Naive thymus-derived CD4-positive, alpha-beta T cell (primary cell): ENCODE measurements around the gene SUSD1. TPM values are rescaled to one million over a fixed set of nuclear protein-coding genes. Genes with fewer than 3 reads are reported as not detected.

Source experiments
- ATAC-seq: fragments of 150-1000 bp; cut with Tn5 transposase; 2 replicates; pipeline ENCODE4 v1.10.0; 2021; ENCODE audit warnings: mild to moderate bottlenecking, moderate library complexity
- CTCF ChIA-PET: fragments of 350-600 bp; sonication (Branson Sonifier 250); formaldehyde crosslinking; loops from one replicate; lab custom pipeline; 2021; ENCODE audit warnings: antibody characterized with exemption; lab: Charles Lee
- POLR2A ChIA-PET: fragments of 350-600 bp; sonication (Branson Sonifier 250); formaldehyde crosslinking; loops from one replicate; lab custom pipeline; 2021; ENCODE audit warnings: antibody characterized with exemption, inconsistent platforms; lab: Charles Lee
- DNase-seq, 9 donors: peaks; one replicate each; pipeline versions ENCODE4 v3.0.0 to v3.0.0-alpha.2; 2020 to 2022; ENCODE audit warnings: mixed read lengths in 1 of 9
- H3K27ac ChIP-seq: one replicate; pipeline ENCODE4 v1.7.0; 2013; ENCODE audit warnings: mild to moderate bottlenecking, low read depth, low read length, moderate library complexity
- H3K27me3 ChIP-seq, 2 donors: one replicate each; pipeline ENCODE4 v1.7.0; 2013; ENCODE audit warnings: low read length in 2 of 2, mild to moderate bottlenecking in 2 of 2, moderate library complexity in 2 of 2; ENCODE audit not compliant: control insufficient read depth in 2 of 2, insufficient read depth in 2 of 2
- H3K36me3 ChIP-seq, 3 experiments: 1 replicate in 2 of 3; 2 replicates in 1 of 3; pipeline ENCODE4 v1.7.0; 2013; ENCODE audit warnings: low read length in 3 of 3, mild to moderate bottlenecking in 3 of 3, moderate library complexity in 1 of 3; ENCODE audit not compliant: insufficient read depth in 3 of 3, control insufficient read depth in 2 of 3
- H3K4me1 ChIP-seq, 2 donors: one replicate each; pipeline ENCODE4 v1.7.0; 2013; ENCODE audit warnings: low read length in 2 of 2, mild to moderate bottlenecking in 2 of 2, moderate library complexity in 1 of 2; ENCODE audit not compliant: control insufficient read depth in 2 of 2, insufficient read depth in 2 of 2
- H3K4me3 ChIP-seq: 2 replicates; pipeline ENCODE4 v1.7.0; 2013; ENCODE audit warnings: mild to moderate bottlenecking, low read length
- H3K9me3 ChIP-seq, 3 experiments: 1 replicate in 2 of 3; 2 replicates in 1 of 3; pipeline ENCODE4 v1.7.0; 2013; ENCODE audit warnings: low read length in 3 of 3; ENCODE audit not compliant: control insufficient read depth in 2 of 3
- H3K27ac Mint-ChIP-seq, 9 donors: one replicate each; pipeline ENCODE4 v1.8.0; 2020 to 2022; ENCODE audit warnings: mixed read lengths in 9 of 9, mild to moderate bottlenecking in 8 of 9, moderate library complexity in 5 of 9, inconsistent platforms in 2 of 9
- H3K27me3 Mint-ChIP-seq, 5 donors: one replicate each; pipeline ENCODE4 v1.8.0; 2021 to 2022; ENCODE audit warnings: mixed read lengths in 5 of 5, mild to moderate bottlenecking in 1 of 5
- H3K36me3 Mint-ChIP-seq, 5 donors: one replicate each; pipeline ENCODE4 v1.8.0; 2020 to 2022; ENCODE audit warnings: mixed read lengths in 5 of 5, mild to moderate bottlenecking in 3 of 5, inconsistent platforms in 1 of 5
- H3K4me1 Mint-ChIP-seq, 7 donors: one replicate each; pipeline ENCODE4 v1.8.0; 2020 to 2022; ENCODE audit warnings: mixed read lengths in 7 of 7, mild to moderate bottlenecking in 3 of 7, inconsistent platforms in 1 of 7
- H3K4me3 Mint-ChIP-seq, 10 donors: one replicate each; pipeline ENCODE4 v1.8.0; 2020 to 2022; ENCODE audit warnings: mild to moderate bottlenecking in 10 of 10, mixed read lengths in 10 of 10, moderate library complexity in 6 of 10, inconsistent platforms in 2 of 10
- H3K9me3 Mint-ChIP-seq, 11 donors: one replicate each; pipeline ENCODE4 v1.8.0; 2020 to 2022; ENCODE audit warnings: mixed read lengths in 11 of 11, mild to moderate bottlenecking in 4 of 11, inconsistent platforms in 1 of 11, moderate library complexity in 1 of 11
- intact Hi-C, 2 donors: fragments of 100-400 bp; cut with micrococcal nuclease; formaldehyde crosslinking; loops; one replicate each; pipeline ENCODE4 v1.15.1; 2023
- polyA plus RNA-seq, 2 donors: library from polyadenylated mRNA; unstranded; fragments of 300-500 nt; fragmentation: Illumina TruSeq; gene quantifications; one replicate each; pipeline ENCODE4 v1.2.3, GENCODE V29; 2021
- total RNA-seq, 6 experiments: library from RNA in 5 of 6; stranded (reverse) in 5 of 6; gene quantifications; 1 replicate in 5 of 6; 2 replicates in 1 of 6; pipeline ENCODE4 v1.2.3 and lab custom pipeline; 2021 to 2026

SUSD1 gene
- total and polyA plus RNA-seq, 7 experiments from 2014 or later, result 2.3 to 27.0 (median 4.6) TPM

DNA sequence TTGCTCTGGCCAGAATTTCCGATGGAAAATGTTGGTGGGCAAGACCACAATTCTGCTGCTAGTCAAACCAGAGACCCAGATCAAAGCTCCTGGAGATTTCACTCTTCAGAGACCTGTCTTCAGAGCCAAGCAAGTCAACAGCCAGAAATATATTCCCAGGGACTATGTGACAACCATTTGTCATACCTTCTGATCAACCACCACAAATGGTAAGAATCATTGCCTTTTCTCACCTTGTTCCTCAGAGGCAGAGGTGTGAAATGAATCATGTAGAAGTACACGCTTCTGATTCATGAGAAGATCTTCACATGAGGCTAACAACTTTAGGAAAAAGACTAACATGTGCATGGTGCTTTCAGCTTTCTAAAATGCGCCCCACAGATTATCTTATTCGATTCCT, 53.5 kb downstream of the SUSD1 start:
- no peak overlapping the region for H3K27ac Mint-ChIP-seq
- ATAC-seq (no peak), DNase-seq (no peak)
- no peaks in the 10 kb centered on the region for H3K36me3 ChIP-seq
- intact Hi-C loops, result no loop called here
- no peaks in the 10 kb centered on the region for H3K4me1 ChIP-seq
- no peaks in the 10 kb centered on the region for H3K27me3 Mint-ChIP-seq
- H3K4me3 ChIP-seq, result no peak overlapping the region
- no peaks in the 10 kb centered on the region for H3K9me3 Mint-ChIP-seq
- peaks cover 0 to 10% (median 0%) of the 10 kb centered on the region in 7 donors for H3K4me1 Mint-ChIP-seq
- H3K9me3 ChIP-seq, result no peaks in the 10 kb centered on the region
- H3K27ac ChIP-seq, result no peak overlapping the region
- no peak overlapping the region for H3K4me3 Mint-ChIP-seq
- peaks cover 9 to 35% (median 25%) of the 10 kb centered on the region in 5 donors for H3K36me3 Mint-ChIP-seq
- POLR2A ChIA-PET, result no interaction called here
- H3K27me3 ChIP-seq, result no peaks in the 10 kb centered on the region
- CTCF ChIA-PET, result no interaction called here

DNA sequence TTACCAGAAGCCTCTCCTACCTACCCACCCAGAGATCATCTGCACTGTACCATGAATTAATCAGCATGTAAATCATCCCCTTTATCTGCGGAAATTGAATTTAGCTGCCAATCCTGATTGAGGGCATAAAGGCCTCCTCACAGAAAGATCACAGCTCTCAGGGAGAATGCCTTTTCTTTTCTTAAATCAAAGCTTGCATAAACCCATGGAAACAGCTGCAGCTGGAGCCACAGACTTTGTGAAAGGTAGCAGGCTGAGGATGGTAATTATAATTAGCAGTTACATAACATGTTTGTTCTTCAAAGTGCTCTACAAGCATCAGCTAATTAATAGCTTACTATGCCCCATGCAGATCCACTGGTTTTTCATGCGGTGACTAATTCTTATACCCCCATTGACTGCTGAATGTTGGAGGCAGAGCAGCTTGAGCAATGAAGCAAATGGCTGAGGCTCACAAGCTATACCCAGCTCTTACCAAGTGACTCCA, 54.6 kb downstream of the SUSD1 start:
- H3K27me3 ChIP-seq, result no peaks in the 10 kb centered on the region
- no peak overlapping the region for H3K4me3 ChIP-seq
- no peaks in the 10 kb centered on the region for H3K9me3 Mint-ChIP-seq
- H3K36me3 Mint-ChIP-seq, result peaks cover 9 to 34% (median 21%) of the 10 kb centered on the region in 5 donors
- DNase-seq (no peak), ATAC-seq (no peak)
- no peaks in the 10 kb centered on the region for H3K9me3 ChIP-seq
- peaks cover 0 to 10% (median 0%) of the 10 kb centered on the region in 7 donors for H3K4me1 Mint-ChIP-seq
- H3K27me3 Mint-ChIP-seq, result no peaks in the 10 kb centered on the region
- POLR2A ChIA-PET, result interaction anchor here (0.6 kb wide), 1 partner anchor 246 kb away, joined by 3 read pairs; no protein-coding TSS in a partner anchor
- H3K36me3 ChIP-seq, result no peaks in the 10 kb centered on the region
- intact Hi-C loops, result no loop called here
- H3K27ac ChIP-seq, result no peak overlapping the region
- H3K4me1 ChIP-seq, result no peaks in the 10 kb centered on the region
- no peak overlapping the region for H3K4me3 Mint-ChIP-seq
- no peak overlapping the region for H3K27ac Mint-ChIP-seq
- CTCF ChIA-PET, result no interaction called here

DNA sequence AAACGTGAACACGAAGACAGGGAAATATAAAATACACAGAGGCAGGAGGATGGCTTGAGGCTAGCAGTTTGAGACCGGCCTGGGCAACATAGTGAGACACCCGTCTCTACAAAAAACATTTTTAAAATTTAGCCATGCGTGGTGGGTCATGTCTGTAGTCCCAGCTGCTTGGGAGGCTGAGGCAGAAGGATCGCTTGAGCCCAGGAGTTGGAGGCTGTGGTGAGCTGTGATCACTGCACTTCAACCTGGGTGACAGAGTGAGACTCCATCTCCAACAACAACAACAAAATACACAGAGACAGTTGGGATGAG, 55.1 kb downstream of the SUSD1 start:
- no peaks in the 10 kb centered on the region for H3K36me3 ChIP-seq
- Mint-ChIP-seq H3K4me3 (no peak overlapping the region), H3K27ac (peak overlapping the region in 1 of 9 donors; percentile 9), H3K9me3 (no peaks in the 10 kb centered on the region), H3K36me3 (peaks cover 9 to 34% (median 21%) of the 10 kb centered on the region in 5 donors), H3K27me3 (no peaks in the 10 kb centered on the region), H3K4me1 (peaks cover 0 to 10% (median 0%) of the 10 kb centered on the region in 7 donors)
- ChIA-PET POLR2A (interaction anchor here (0.6 kb wide), 1 partner anchor 246 kb away, joined by 3 read pairs; no protein-coding TSS in a partner anchor), CTCF (no interaction called here)
- no peaks in the 10 kb centered on the region for H3K27me3 ChIP-seq
- DNase-seq, result no peak
- ATAC-seq, result no peak
- intact Hi-C loops, result no loop called here
- no peak overlapping the region for H3K27ac ChIP-seq
- no peaks in the 10 kb centered on the region for H3K4me1 ChIP-seq
- no peak overlapping the region for H3K4me3 ChIP-seq
- no peaks in the 10 kb centered on the region for H3K9me3 ChIP-seq

DNA sequence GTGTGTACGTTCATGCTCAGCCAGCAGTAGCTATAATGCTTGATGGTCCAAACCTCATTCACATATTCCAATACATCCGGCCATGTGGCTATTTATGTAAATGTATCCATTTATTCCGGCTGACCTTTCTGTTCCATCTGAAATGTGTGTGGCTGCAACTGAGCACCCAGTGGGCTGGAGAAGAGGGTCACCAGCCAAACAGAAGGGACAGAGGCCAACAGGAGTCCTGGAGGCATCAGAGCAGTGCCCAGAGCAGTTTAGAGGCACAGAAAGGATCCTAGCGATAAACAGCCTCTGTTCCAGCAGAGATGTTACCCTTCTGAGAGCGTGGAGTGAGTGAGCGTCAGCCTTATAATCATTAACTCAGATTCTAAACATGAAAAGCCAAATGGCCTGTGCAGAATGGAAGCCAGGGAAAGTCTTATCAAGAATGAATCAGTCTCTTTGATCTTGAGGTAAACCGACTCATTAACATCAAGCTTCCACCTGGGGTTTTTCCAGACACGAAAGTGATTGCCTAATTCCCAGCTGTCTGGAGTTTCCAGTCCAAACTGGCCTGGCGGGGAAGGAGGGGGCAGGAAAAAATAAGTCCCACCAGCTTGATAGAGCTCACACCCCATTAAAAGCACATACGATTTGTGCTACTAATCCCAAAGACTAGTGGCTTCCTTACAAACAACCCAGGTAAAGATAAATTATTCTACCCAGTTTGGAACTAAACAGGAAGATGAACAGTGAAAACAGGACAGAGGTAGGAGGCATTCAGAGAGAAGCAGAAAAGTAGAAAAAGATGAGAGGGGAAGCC, 55.7 kb downstream of the SUSD1 start:
- peaks cover 0 to 10% (median 0%) of the 10 kb centered on the region in 7 donors for H3K4me1 Mint-ChIP-seq
- ChIA-PET POLR2A (no interaction called here), CTCF (no interaction called here)
- peak overlapping the region in 1 of 9 donors; percentile 9 for H3K27ac Mint-ChIP-seq
- peaks cover 9 to 34% (median 21%) of the 10 kb centered on the region in 5 donors for H3K36me3 Mint-ChIP-seq
- Histone ChIP-seq H3K27ac (no peak overlapping the region), H3K36me3 (no peaks in the 10 kb centered on the region), H3K4me3 (no peak overlapping the region), H3K27me3 (no peaks in the 10 kb centered on the region), H3K4me1 (no peaks in the 10 kb centered on the region), H3K9me3 (no peaks in the 10 kb centered on the region)
- ATAC-seq (no peak), DNase-seq (no peak)
- intact Hi-C loops, result no loop called here
- no peaks in the 10 kb centered on the region for H3K9me3 Mint-ChIP-seq
- H3K4me3 Mint-ChIP-seq, result no peak overlapping the region
- no peaks in the 10 kb centered on the region for H3K27me3 Mint-ChIP-seq

DNA sequence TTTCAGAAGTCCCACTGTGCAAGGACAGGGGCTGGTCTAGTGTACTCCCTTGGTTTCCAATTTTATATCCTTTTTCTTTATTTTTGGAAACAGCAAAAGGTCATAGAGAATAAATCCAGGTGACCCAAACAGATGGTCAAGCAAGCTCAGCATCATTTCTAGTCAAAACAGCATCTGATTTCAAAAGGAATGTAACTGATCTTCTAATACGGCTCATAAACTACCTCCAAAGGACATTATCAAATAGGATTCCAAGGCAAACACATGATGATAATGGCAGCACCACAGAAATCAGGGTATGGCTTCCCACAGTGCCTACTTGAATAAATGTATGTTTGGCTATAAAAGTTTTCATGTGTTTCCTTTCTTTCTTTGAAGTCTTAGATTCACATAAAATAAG, 57.1 kb downstream of the SUSD1 start:
- no peaks in the 10 kb centered on the region for H3K36me3 ChIP-seq
- no peaks in the 10 kb centered on the region for H3K27me3 ChIP-seq
- H3K27ac Mint-ChIP-seq, result peak overlapping the region in 1 of 9 donors; percentile 38
- no peak overlapping the region for H3K27ac ChIP-seq
- no peaks in the 10 kb centered on the region for H3K4me1 ChIP-seq
- POLR2A ChIA-PET, result no interaction called here
- peaks cover 6 to 26% (median 19%) of the 10 kb centered on the region in 5 donors for H3K36me3 Mint-ChIP-seq
- H3K9me3 ChIP-seq, result no peaks in the 10 kb centered on the region
- DNase-seq, result no peak
- H3K4me3 ChIP-seq, result no peak overlapping the region
- intact Hi-C loops, result no loop called here
- peaks cover 0 to 8% (median 0%) of the 10 kb centered on the region in 7 donors for H3K4me1 Mint-ChIP-seq
- H3K4me3 Mint-ChIP-seq, result no peak overlapping the region
- ATAC-seq, result no peak
- no peaks in the 10 kb centered on the region for H3K9me3 Mint-ChIP-seq
- CTCF ChIA-PET, result no interaction called here
- H3K27me3 Mint-ChIP-seq, result no peaks in the 10 kb centered on the region

DNA sequence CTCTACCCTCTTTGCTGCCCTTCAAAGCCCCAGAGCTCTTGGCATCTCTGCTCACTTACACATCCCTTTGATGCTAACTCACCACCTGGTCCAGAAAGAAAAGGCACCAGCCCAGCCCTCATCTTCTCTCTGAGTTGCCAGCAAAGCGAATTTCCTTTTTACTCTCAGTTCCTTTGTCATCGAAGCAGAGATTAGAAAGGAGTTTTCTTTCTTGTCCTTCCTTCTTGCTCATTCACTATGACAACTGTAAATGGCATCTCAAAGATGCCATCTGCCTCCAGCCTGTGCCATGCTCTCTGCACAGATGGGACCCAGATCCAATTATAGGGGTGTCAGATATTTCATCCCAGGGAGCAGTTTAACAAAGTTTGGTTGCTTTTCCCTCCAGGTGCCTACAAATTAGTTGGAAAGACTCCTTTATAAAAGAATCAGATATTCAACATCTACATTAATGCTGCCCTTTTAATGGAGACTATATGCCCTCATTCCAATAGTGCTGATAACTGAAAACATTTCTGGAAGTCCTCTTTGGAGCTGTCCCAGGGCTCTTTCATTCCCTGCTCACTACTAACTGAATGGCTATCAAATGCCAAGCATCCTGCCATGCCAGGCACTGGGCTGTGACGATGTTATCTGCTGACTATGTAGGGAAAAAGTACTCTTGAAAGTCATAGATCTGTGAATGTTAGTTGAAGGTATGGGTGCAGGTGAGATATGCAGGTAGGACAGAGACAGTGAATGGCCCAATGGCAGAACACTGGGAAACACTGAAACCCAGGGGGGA, 58.9 kb downstream of the SUSD1 start:
- DNase-seq (no peak), ATAC-seq (no peak)
- CTCF ChIA-PET, result no interaction called here
- Mint-ChIP-seq H3K36me3 (peaks cover 0 to 9% (median 6%) of the 10 kb centered on the region in 5 donors), H3K27ac (no peak overlapping the region), H3K4me1 (peaks cover 0 to 1% (median 0%) of the 10 kb centered on the region in 7 donors), H3K27me3 (no peaks in the 10 kb centered on the region), H3K9me3 (no peaks in the 10 kb centered on the region), H3K4me3 (no peak overlapping the region)
- no peaks in the 10 kb centered on the region for H3K27me3 ChIP-seq
- H3K4me1 ChIP-seq, result no peaks in the 10 kb centered on the region
- POLR2A ChIA-PET, result no interaction called here
- H3K27ac ChIP-seq, result no peak overlapping the region
- H3K36me3 ChIP-seq, result peaks cover 0 to 9% (median 0%) of the 10 kb centered on the region in 3 experiments
- H3K9me3 ChIP-seq, result no peaks in the 10 kb centered on the region
- H3K4me3 ChIP-seq, result no peak overlapping the region
- intact Hi-C loops, result no loop called here
